ENCODE data around the gene GLTPD2. TPM values are rescaled to one million over a fixed set of nuclear protein-coding genes. Genes with fewer than 3 reads are reported as not detected.
"Not testable (repeated sequence)": the region's sequence is repeated elsewhere in the genome, so short reads cannot be mapped to it uniquely, and the experiment has no call there.

GLTPD2 gene
- total RNA-seq, 2 donors from 2014 or later, result not detected

- H3K27ac ChIP-seq, result no peak overlapping the region
- H3K4me3 ChIP-seq, result no peak overlapping the region
- no peaks in the 10 kb centered on the region for H3K4me1 ChIP-seq
- H3K27me3 ChIP-seq, result no peaks in the 10 kb centered on the region
- no peak for DNase-seq (ENCODE audit: low spot score)
- no peak for TF ChIP-seq CTCF (IDR thresholded peaks at IDR 0.05)
- no peaks in the 10 kb centered on the region for H3K9me3 ChIP-seq
- H3K36me3 ChIP-seq, result no peaks in the 10 kb centered on the region
Measured at GRCh38 chr17:4823373-4824089, 34.8 kb downstream of the GLTPD2 start.

GRCh38 chr17:4827399-4827798 is 38.6 kb downstream of the GLTPD2 start:
- no peaks in the 10 kb centered on the region for H3K4me1 ChIP-seq
- no peak overlapping the region for H3K4me3 ChIP-seq
- H3K9me3 ChIP-seq, result no peaks in the 10 kb centered on the region
- no peak for TF ChIP-seq CTCF (IDR thresholded peaks at IDR 0.05)
- no peaks in the 10 kb centered on the region for H3K27me3 ChIP-seq
- no peak for DNase-seq (ENCODE audit: low spot score)
- no peak overlapping the region for H3K27ac ChIP-seq
- no peaks in the 10 kb centered on the region for H3K36me3 ChIP-seq

DNA sequence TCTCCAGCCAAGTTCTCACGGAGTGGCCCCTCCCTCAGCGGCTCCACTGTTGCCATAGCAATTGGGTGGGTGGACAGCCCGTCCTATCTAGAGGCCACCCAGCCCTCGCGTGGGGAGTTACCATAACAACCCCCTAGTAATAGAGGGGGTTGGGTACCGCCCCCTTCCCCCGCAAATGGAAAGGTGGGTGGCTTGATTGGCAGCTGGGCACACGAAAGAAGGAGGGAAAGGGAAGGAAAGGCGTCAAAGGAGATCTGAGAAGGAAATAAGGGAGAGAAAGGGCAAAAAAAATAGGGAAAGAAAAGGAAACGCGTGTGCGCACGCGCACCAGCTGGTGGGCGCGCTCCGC is 44.0 kb downstream of the GLTPD2 start:
- DNase-seq (ENCODE audit: low spot score); H3K9me3 ChIP-seq; H3K27me3 ChIP-seq; H3K36me3 ChIP-seq: not testable (repeated sequence)
- H3K4me3 ChIP-seq, result peak overlapping the region; percentile 76 to 99
- H3K27ac ChIP-seq, result peak overlapping the region; percentile 88 to 94
- peaks cover 0 to 42% of the 10 kb centered on the region in 2 donors for H3K4me1 ChIP-seq

- Histone ChIP-seq H3K4me1 (peaks cover 0 to 48% of the 10 kb centered on the region in 2 donors), H3K27ac (peak within 1 kb of the TSS; percentile 88 to 94), H3K9me3 (no peaks in the 10 kb centered on the region), H3K36me3 (no peaks in the 10 kb centered on the region), H3K4me3 (peak within 1 kb of the TSS; percentile 76 to 99), H3K27me3 (no peaks in the 10 kb centered on the region)
- peak; percentile 88 for DNase-seq (ENCODE audit: low spot score)
- TF ChIP-seq CTCF (IDR thresholded peaks at IDR 0.05), result no peak
Measured at GRCh38 chr17:4833178-4833940, 44.6 kb downstream of the GLTPD2 start, which contains the start of gene MINK1. Gene MINK1 (plus strand): TSS chr17:4833340. CDS start chr17:4833584, 244 bp downstream.

DNA sequence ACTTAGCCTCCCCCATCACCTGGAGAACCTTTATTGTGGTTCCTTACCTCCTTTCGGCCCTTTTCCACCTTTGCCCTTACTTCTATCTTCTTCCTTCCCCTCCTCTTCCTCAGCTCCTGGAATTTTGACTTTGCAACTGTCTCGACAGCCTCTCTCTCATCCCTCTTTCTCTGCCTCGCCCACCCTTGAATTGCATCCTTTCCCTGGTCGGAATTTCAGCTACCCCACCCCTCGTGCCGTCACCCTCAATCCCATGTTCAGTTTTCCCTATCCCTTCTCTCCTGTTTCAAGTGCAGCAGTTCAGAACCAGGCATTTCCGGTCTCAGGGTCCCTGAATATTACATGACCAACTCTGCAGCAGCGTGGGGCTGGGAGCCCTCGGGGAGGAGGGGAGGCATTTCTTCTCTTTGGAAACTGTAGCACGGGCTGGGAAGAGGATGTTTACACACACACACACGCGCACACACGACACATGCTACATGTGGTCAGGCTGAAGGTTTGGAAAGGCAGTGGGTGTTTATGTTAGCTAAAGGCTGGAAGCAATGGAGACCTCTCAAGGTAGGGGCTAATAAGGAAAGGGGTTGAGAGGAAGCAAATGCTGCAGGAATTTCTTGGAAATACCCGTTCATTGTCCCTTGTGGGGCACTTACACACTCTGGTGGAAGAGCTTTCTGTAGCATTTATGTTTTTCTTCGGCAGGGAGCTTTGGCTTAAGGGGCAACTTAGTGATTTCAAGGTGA is 45.3 kb downstream of the GLTPD2 start:
- H3K36me3 ChIP-seq, result no peaks in the 10 kb centered on the region
- DNase-seq (ENCODE audit: low spot score), result peak; percentile 61
- H3K9me3 ChIP-seq, result no peaks in the 10 kb centered on the region
- no peaks in the 10 kb centered on the region for H3K27me3 ChIP-seq
- no peak for TF ChIP-seq CTCF (IDR thresholded peaks at IDR 0.05)
- peak overlapping the region; percentile 76 to 99 for H3K4me3 ChIP-seq
- H3K4me1 ChIP-seq, result peaks cover 0 to 52% of the 10 kb centered on the region in 2 donors
- peak overlapping the region; percentile 88 to 94 for H3K27ac ChIP-seq

- H3K27ac ChIP-seq, result peak overlapping the region; percentile 88 to 94
Measured at GRCh38 chr17:4834681-4835020, 45.9 kb downstream of the GLTPD2 start.

More at GRCh38 chr17:4834681-4835020, 45.9 kb downstream of the GLTPD2 start:
- Histone ChIP-seq H3K4me3 (peak overlapping the region in 1 of 2 donors; percentile 99), H3K27me3 (no peaks in the 10 kb centered on the region), H3K36me3 (no peaks in the 10 kb centered on the region), H3K9me3 (no peaks in the 10 kb centered on the region), H3K4me1 (peaks cover 0 to 52% of the 10 kb centered on the region in 2 donors)
- no peak for DNase-seq (ENCODE audit: low spot score)
- no peak for TF ChIP-seq CTCF (IDR thresholded peaks at IDR 0.05)
